Astrocyte of the spinal cord (primary cell): ENCODE measurements around the gene PAX6.

Experiments used
- DNase-seq: peaks from one replicate; pipeline ENCODE4 v3.0.0; 2011; ENCODE audit warnings: low read depth, low spot score
- H3K4me3 ChIP-seq: 2 replicates; pipeline ENCODE4 v1.5.1; 2011; ENCODE audit warnings: low read depth, mild to moderate bottlenecking, low read length, moderate library complexity
- in situ Hi-C: cut with HindIII; loops from 2 replicates; pipeline ENCODE4 v1.10.0; 2017; ENCODE audit warnings: low sequenced_read_pairs
- TF ChIP-seq, protein P1 (sequence below): IDR thresholded peaks from 2 replicates; pipeline ENCODE4 v1.5.1; 2012; ENCODE audit warnings: low read depth, mild to moderate bottlenecking, low read length, inconsistent platforms

Gene PAX6

DNA sequence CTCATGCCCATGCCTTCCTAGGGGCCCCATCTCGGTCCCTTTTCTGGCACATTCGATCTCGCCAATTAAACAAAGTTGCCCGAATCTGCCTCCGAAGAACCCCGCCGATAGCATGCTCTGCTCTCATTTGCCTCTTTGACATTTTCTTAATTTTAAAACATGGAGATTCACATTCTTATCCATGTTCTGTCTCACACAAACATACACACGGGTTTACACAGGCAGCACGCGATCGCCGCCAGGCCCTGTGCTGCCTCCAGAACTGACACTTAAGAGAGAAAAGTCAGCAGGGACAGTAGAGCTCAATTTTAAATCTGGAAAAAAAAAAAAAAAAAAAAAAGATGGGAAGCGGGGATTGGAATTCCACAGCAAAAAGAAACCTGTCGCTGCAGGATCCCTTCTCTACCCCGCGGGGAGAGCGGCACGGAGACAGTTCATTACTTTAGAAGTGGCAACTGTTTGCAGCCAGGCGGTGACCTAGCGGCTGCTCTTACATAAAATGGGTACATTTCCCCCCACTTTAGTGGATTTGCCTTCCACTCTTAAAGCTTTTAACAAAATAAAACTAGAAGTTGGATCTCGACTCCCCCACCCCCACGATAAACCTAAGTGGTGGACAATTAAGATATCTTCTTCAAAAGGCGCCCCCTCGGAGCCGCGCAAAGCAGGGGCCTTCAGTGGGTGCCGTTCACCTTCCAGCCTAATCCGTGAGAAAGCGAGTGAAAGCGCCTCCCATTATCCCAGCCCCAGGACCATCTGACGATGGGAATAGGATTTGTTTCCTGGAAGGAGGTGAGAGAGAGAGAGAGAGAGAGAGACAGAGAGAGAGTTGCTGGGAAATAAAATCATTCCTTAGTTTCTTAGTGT is 13.7 kb downstream of the PAX6 start:
- no peak for DNase-seq
- no peak overlapping the region for H3K4me3 ChIP-seq
- TF ChIP-seq, protein P1, sequence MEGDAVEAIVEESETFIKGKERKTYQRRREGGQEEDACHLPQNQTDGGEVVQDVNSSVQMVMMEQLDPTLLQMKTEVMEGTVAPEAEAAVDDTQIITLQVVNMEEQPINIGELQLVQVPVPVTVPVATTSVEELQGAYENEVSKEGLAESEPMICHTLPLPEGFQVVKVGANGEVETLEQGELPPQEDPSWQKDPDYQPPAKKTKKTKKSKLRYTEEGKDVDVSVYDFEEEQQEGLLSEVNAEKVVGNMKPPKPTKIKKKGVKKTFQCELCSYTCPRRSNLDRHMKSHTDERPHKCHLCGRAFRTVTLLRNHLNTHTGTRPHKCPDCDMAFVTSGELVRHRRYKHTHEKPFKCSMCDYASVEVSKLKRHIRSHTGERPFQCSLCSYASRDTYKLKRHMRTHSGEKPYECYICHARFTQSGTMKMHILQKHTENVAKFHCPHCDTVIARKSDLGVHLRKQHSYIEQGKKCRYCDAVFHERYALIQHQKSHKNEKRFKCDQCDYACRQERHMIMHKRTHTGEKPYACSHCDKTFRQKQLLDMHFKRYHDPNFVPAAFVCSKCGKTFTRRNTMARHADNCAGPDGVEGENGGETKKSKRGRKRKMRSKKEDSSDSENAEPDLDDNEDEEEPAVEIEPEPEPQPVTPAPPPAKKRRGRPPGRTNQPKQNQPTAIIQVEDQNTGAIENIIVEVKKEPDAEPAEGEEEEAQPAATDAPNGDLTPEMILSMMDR, result no peak
- in situ Hi-C loops, result no loop called here

DNA sequence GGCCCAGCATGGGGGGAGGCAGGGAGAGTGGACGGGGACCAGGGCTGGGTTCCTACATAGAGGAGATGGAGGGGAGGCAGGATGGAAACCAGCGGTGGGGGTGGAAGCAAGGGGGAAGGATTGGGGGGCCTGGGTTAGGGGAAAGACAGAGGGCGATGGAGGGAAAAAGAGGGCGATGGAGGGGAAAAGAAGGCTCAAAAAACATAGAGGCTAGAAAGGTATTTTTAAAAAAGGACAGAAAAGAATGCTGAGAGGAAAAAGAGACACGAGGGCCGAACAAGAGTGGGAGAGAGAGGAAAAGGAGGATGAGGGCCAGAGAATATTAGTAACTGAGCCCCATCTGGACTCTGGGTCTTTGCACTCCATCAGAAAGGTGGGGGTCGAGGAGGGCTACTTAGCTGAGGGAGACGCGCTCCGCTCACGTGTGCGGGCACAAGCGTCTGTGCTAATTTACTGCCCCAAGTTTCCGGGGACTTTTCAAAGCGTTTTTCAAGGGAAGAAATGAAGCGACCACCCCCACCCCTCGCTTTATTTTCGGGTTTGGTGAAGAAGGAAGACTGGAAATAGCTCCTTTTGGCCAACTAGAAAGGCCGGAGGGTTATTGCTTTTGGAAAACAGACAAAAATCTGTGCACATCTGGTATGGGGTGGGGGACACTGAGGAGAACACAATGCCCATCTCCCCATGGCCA is 14.5 kb downstream of the PAX6 start:
- H3K4me3 ChIP-seq, result no peak overlapping the region
- TF ChIP-seq, protein P1, result no peak
- in situ Hi-C loops, result no loop called here
- no peak for DNase-seq

DNA sequence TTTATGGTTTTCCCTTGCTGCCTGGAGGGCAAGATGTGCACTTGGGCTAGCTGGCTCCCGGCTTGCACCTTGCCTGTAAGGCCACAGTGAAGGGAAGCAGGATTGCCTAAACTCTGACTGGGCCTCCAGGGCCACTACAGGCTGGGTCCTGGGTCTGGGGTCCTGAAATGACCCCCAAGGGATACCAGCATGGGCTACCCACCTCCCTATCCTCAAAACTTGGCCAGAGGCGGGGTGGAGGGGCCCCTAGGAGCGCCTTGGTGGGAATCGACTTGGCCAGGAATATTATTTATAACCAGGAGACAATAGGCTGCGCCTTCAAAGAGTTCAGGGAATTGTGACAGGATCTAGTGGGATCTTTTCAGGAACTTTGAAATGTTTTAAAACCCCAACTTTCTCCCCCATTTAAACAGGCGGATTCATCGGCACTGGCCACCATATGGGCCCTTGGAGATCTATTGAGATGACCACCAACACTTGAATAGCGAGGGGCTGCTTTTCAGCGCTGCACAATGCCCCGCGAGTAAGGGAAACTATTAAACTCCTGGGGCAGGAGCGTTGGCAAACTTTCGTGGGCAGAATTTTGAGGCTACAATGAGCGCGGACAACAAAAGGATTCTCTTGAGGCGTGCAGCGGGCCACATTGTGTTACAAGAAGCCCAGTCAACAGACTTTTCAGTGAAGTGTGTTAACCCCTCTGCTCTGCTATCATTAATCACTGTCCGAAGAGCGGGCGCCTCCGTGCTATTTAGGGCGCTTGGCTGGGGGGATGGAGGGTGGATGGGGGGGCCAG is 15.2 kb downstream of the PAX6 start:
- TF ChIP-seq, protein P1, result no peak
- no peak for DNase-seq
- H3K4me3 ChIP-seq, result no peak overlapping the region
- in situ Hi-C loops, result no loop called here

DNA sequence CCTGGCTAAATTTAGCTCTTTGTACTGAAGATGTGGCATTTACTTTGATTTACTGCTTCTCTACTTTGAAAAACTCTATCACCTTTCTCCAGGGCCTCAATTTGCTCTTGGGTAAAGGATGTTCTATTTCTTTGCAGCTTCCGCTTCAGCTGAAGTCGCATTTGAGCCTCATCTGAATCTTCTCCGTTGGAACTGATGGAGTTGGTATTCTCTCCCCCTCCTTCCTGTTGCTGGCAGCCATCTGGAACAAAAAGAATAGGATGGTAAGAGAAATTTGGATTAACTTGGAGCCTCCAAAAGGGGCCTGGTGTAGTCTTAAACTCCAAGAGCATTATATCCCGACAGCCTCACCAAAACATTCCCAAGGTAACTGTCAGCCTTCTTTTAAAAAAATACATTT is 16.6 kb downstream of the PAX6 start:
- TF ChIP-seq, protein P1, result no peak
- DNase-seq, result no peak
- no peak overlapping the region for H3K4me3 ChIP-seq
- in situ Hi-C loops, result no loop called here

DNA sequence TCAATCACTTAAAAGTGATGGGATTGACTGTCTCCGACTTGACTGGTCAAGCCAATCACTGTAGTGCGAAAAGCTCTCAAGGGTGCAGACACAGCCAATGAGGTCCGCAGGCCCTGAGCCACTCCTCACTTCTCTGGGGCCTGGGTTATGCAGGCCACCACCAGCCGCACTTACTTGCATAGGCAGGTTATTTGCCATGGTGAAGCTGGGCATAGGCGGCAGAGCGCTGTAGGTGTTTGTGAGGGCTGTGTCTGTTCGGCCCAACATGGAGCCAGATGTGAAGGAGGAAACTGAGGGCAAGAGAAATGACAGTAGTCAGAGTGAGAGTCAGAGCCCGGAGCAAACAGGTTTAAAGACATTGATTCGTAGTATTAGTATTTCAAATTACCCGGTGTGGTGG is 17.9 kb downstream of the PAX6 start:
- in situ Hi-C loops, result no loop called here
- DNase-seq, result no peak
- H3K4me3 ChIP-seq, result no peak overlapping the region
- TF ChIP-seq, protein P1, result no peak

DNA sequence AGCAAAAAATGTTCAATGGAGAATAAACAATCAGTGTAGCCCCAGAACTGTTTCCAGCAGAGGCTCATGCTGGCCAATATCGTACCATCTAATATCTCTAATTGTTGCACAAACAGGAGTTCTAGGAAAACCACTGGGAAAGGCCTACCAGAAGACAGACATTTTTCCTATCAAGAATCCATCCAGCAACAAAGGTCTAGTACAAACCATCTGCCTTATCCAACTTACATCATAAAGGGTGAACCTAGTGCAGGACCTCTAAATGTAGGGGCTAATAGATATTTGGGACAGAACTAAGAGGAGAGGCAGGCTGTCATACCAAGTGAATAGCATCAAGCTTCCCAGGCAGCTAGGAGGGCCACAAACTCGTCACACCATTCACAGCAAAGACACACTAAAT is 18.7 kb downstream of the PAX6 start:
- TF ChIP-seq, protein P1, result no peak
- no peak overlapping the region for H3K4me3 ChIP-seq
- DNase-seq, result no peak
- in situ Hi-C loops, result no loop called here
